ENCODE data around the gene MAFF.

- TF ChIP-seq CTCF (IDR thresholded peaks at IDR 0.05; ENCODE audit: low read depth, low read length) (no peak), EZH2phosphoT487 (IDR thresholded peaks at IDR 0.05; ENCODE audit: low read depth) (no peak)
These were observed 55.4 kb downstream of the MAFF start for GRCh38 chr22:38257181-38257580.

Data from OCI-LY3 (cell line).